Panc1 (cell line): Measurements from ENCODE around the gene MAGEF1. TPM values are rescaled to one million over a fixed set of nuclear protein-coding genes. Genes with fewer than 3 reads are reported as not detected.

Experiments used
- ATAC-seq: fragments of 200-7000 bp; cut with Tn5 transposase; 2 replicates; pipeline ENCODE4 v1.9.1; 2020; ENCODE audit warnings: mild to moderate bottlenecking, moderate library complexity
- BruUV-seq: library from RNA; stranded (reverse); fragments of 400-500 nt; replicated peaks from 2 replicates; lab custom pipeline; 2021; lab: Mats Ljungman, UMichigan
- CTCF ChIA-PET: fragments of 300-600 bp; sonication (Branson Sonifier 250); formaldehyde crosslinking; loops from one replicate; lab custom pipeline; 2022; ENCODE audit warnings: antibody characterized with exemption; lab: Charles Lee
- POLR2A ChIA-PET: fragments of 300-600 bp; sonication (Branson Sonifier 250); formaldehyde crosslinking; loops from one replicate; lab custom pipeline; 2022; ENCODE audit warnings: antibody characterized with exemption; lab: Charles Lee
- DNase-seq: peaks from one replicate; pipeline ENCODE4 v3.0.0-alpha.2; 2010; ENCODE audit warnings: low read depth, low spot score
- H3K27ac ChIP-seq: 2 replicates; pipeline ENCODE4 v1.5.1; 2011; ENCODE audit warnings: mild to moderate bottlenecking, low read length, inconsistent platforms
- H3K27me3 ChIP-seq: fragments of 200-500 bp; sonication (Bioruptor generic); 2 replicates; pipeline ENCODE4 v1.6.0; 2014; ENCODE audit warnings: low read length, inconsistent platforms; ENCODE audit not compliant: control insufficient read depth, insufficient read depth
- H3K36me3 ChIP-seq: fragments of 200-500 bp; sonication (Bioruptor generic); 2 replicates; pipeline ENCODE4 v1.5.1; 2014; ENCODE audit warnings: inconsistent platforms, mild to moderate bottlenecking, low read length, moderate library complexity; ENCODE audit not compliant: control insufficient read depth, insufficient read depth
- H3K4me1 ChIP-seq: 2 replicates; pipeline ENCODE4 v1.5.1; 2011; ENCODE audit warnings: inconsistent platforms, mild to moderate bottlenecking, low read length, moderate library complexity; ENCODE audit not compliant: control insufficient read depth, insufficient read depth
- H3K4me3 ChIP-seq, 2 experiments: 2 replicates each; pipeline ENCODE4 v1.5.1; 2011 to 2012; ENCODE audit warnings: low read depth in 2 of 2, low read length in 2 of 2, mild to moderate bottlenecking in 2 of 2, inconsistent platforms in 1 of 2, moderate library complexity in 1 of 2
- H3K9me3 ChIP-seq: fragments of 200-500 bp; sonication (Bioruptor generic); 2 replicates; pipeline ENCODE4 v1.5.1; 2014; ENCODE audit warnings: low read depth, mild to moderate bottlenecking, inconsistent platforms, low read length, moderate library complexity; ENCODE audit not compliant: control insufficient read depth, insufficient read depth
- CTCF ChIP-seq: fragments of 450-650 bp; IDR thresholded peaks from 2 replicates; pipeline ENCODE4 v1.5.1; 2017; ENCODE audit warnings: mild to moderate bottlenecking
- POLR2AphosphoS5 ChIP-seq: IDR thresholded peaks from 2 replicates; pipeline ENCODE4 v1.6.1; 2012; ENCODE audit warnings: mild to moderate bottlenecking, low read depth, low read length, moderate library complexity
- REST ChIP-seq, 2 experiments: IDR thresholded peaks; 2 replicates each; pipeline ENCODE4 v1.6.1; 2011 to 2012; ENCODE audit warnings: low read depth in 2 of 2, control low read depth in 1 of 2, low read length in 1 of 2, mild to moderate bottlenecking in 1 of 2, moderate library complexity in 1 of 2; ENCODE audit not compliant: insufficient read depth in 1 of 2
- SIN3A ChIP-seq: IDR thresholded peaks from 2 replicates; pipeline ENCODE4 v1.6.1; 2012; ENCODE audit warnings: low read depth, mild to moderate bottlenecking, low read length, moderate library complexity, borderline replicate concordance; ENCODE audit not compliant: insufficient read depth
- TCF7L2 ChIP-seq: IDR thresholded peaks from 2 replicates; pipeline ENCODE4 v1.6.1; 2011; ENCODE audit warnings: mild to moderate bottlenecking, low read depth, low read length, inconsistent platforms
- in situ Hi-C: cut with HindIII; loops from 2 replicates; pipeline ENCODE4 v1.10.0; 2016; ENCODE audit warnings: low sequenced_read_pairs, low pct_unique_long_range_greater_than_20kb
- intact Hi-C: fragments of 100-400 bp; cut with micrococcal nuclease; formaldehyde crosslinking; loops from one replicate; pipeline ENCODE4 v1.10.0; 2022; ENCODE audit not compliant: unreplicated experiment
- total RNA-seq: library from RNA; stranded (reverse); gene quantifications from one replicate; pipeline ENCODE4 v1.2.1, GENCODE V29; 2021; ENCODE audit not compliant: unreplicated experiment

Gene MAGEF1
- total RNA-seq, 1 experiment from 2014 or later: 27.7 TPM

- no peak for ATAC-seq
- Histone ChIP-seq H3K27me3 (no peaks in the 10 kb centered on the region), H3K4me1 (no peaks in the 10 kb centered on the region), H3K36me3 (no peaks in the 10 kb centered on the region), H3K4me3 (no peak overlapping the region), H3K27ac (no peak overlapping the region), H3K9me3 (no peaks in the 10 kb centered on the region)
- CTCF ChIA-PET: no interaction called here
- intact Hi-C loops (no loop called here), in situ Hi-C loops (no loop called here)
- BruUV-seq: no TSS peak
- TF ChIP-seq SIN3A (no peak), POLR2AphosphoS5 (no peak), CTCF (no peak), REST (IDR thresholded peaks at IDR 0.05; ENCODE audit: insufficient read depth in 1 of 2, low read depth in 2 of 2, low read length in 1 of 2) (no peak), TCF7L2 (no peak)
- no peak for DNase-seq
- POLR2A ChIA-PET: interaction anchor here (0.6 kb wide), 1 partner anchor 128 kb away, joined by 5 read pairs; no protein-coding TSS in a partner anchor
Observed at GRCh38 chr3:184693011-184693975, 18.6 kb downstream of the MAGEF1 start.

- in situ Hi-C loops: no loop called here
Observed at GRCh38 chr3:184691397-184692231, 20.2 kb downstream of the MAGEF1 start.

More at GRCh38 chr3:184691397-184692231, 20.2 kb downstream of the MAGEF1 start:
- POLR2A ChIA-PET: no interaction called here
- Histone ChIP-seq H3K27me3 (no peaks in the 10 kb centered on the region), H3K36me3 (no peaks in the 10 kb centered on the region), H3K27ac (no peak overlapping the region), H3K9me3 (no peaks in the 10 kb centered on the region), H3K4me3 (no peak overlapping the region), H3K4me1 (no peaks in the 10 kb centered on the region)
- intact Hi-C loops: no loop called here
- TF ChIP-seq SIN3A (no peak), POLR2AphosphoS5 (no peak), CTCF (no peak), REST (IDR thresholded peaks at IDR 0.05; ENCODE audit: insufficient read depth in 1 of 2, low read depth in 2 of 2, low read length in 1 of 2) (no peak), TCF7L2 (no peak)
- ATAC-seq (no peak), DNase-seq (no peak)
- CTCF ChIA-PET: no interaction called here
- no TSS peak for BruUV-seq
